GM23338 (cell line): ENCODE measurements around the gene SCN2A. TPM values are rescaled to one million over a fixed set of nuclear protein-coding genes. Genes with fewer than 3 reads are reported as not detected.
"Not testable (repeated sequence)": the region's sequence is repeated elsewhere in the genome, so short reads cannot be mapped to it uniquely, and the experiment has no call there.

Experiments used
- ATAC-seq: fragments of 200-7000 bp; cut with Tn5 transposase; 3 replicates; pipeline ENCODE4 v1.9.1; 2020
- DNase-seq: peaks from one replicate; pipeline ENCODE4 v3.0.0-alpha.2; 2015; ENCODE audit warnings: low spot score
- H2AFZ ChIP-seq: fragments of 200-600 bp; sonication (generic); 2 replicates; pipeline ENCODE4 v1.8.0; 2016; ENCODE audit warnings: antibody characterized with exemption, mild to moderate bottlenecking, moderate library complexity
- H3F3A ChIP-seq: fragments of 200-600 bp; sonication (generic); replicated peaks from 2 replicates; pipeline ENCODE4 v1.8.0; 2017; ENCODE audit warnings: antibody characterized with exemption, mixed run types, low read depth
- H3K27ac ChIP-seq: fragments of 200-600 bp; sonication (generic); 2 replicates; pipeline ENCODE4 v1.6.1; 2016; ENCODE audit warnings: low read depth
- H3K27me3 ChIP-seq: fragments of 200-600 bp; sonication (generic); 2 replicates; pipeline ENCODE4 v1.8.0; 2016; ENCODE audit warnings: mild to moderate bottlenecking, mixed run types, moderate library complexity; ENCODE audit not compliant: insufficient read depth
- H3K36me3 ChIP-seq: fragments of 200-600 bp; sonication (generic); 2 replicates; pipeline ENCODE4 v1.8.0; 2016; ENCODE audit warnings: mild to moderate bottlenecking; ENCODE audit not compliant: insufficient read depth
- H3K4me1 ChIP-seq: fragments of 200-600 bp; sonication (generic); 2 replicates; pipeline ENCODE4 v1.8.0; 2016; ENCODE audit warnings: mild to moderate bottlenecking, moderate library complexity; ENCODE audit not compliant: insufficient read depth
- H3K4me2 ChIP-seq: fragments of 200-600 bp; sonication (generic); 2 replicates; pipeline ENCODE4 v1.7.1; 2017; ENCODE audit warnings: mixed run types
- H3K4me3 ChIP-seq: fragments of 200-600 bp; sonication (generic); 2 replicates; pipeline ENCODE4 v1.6.1; 2016; ENCODE audit warnings: mixed run types
- H3K79me2 ChIP-seq: fragments of 200-600 bp; sonication (generic); replicated peaks from 2 replicates; pipeline ENCODE4 v1.8.0; 2017; ENCODE audit warnings: mild to moderate bottlenecking; ENCODE audit not compliant: insufficient read depth
- H3K9me2 ChIP-seq: fragments of 200-600 bp; sonication (generic); 2 replicates; pipeline ENCODE4 v1.8.0; 2017; ENCODE audit not compliant: insufficient read depth
- H4K20me1 ChIP-seq: fragments of 200-600 bp; sonication (generic); replicated peaks from 2 replicates; pipeline ENCODE4 v1.8.0; 2017; ENCODE audit warnings: mild to moderate bottlenecking; ENCODE audit not compliant: insufficient read depth
- H3K27ac Mint-ChIP-seq: 2 replicates; pipeline ENCODE4 v1.8.0; 2020; ENCODE audit warnings: inconsistent platforms, mild to moderate bottlenecking, moderate library complexity, mixed read lengths
- H3K27me3 Mint-ChIP-seq: 3 replicates; pipeline ENCODE4 v1.8.0; 2022; ENCODE audit warnings: low read depth, mild to moderate bottlenecking, moderate library complexity, mixed read lengths, inconsistent platforms; ENCODE audit not compliant: insufficient read depth, poor library complexity
- H3K36me3 Mint-ChIP-seq: 3 replicates; pipeline ENCODE4 v1.8.0; 2021; ENCODE audit warnings: low read depth, mild to moderate bottlenecking, inconsistent platforms, moderate library complexity, mixed read lengths
- H3K4me1 Mint-ChIP-seq: 3 replicates; pipeline ENCODE4 v1.8.0; 2020; ENCODE audit warnings: mild to moderate bottlenecking, inconsistent platforms, mixed read lengths
- H3K4me3 Mint-ChIP-seq: 3 replicates; pipeline ENCODE4 v1.8.0; 2021; ENCODE audit warnings: moderate library complexity, mild to moderate bottlenecking, inconsistent platforms, mixed read lengths
- H3K9me3 Mint-ChIP-seq: 3 replicates; pipeline ENCODE4 v1.8.0; 2020; ENCODE audit warnings: moderate library complexity, mild to moderate bottlenecking, inconsistent platforms, mixed read lengths
- CREB1 ChIP-seq: fragments of 250-450 bp; sonication (Bioruptor Pico); IDR thresholded peaks from 2 replicates; pipeline ENCODE4 v1.5.0; 2020; ENCODE audit warnings: low read depth, mild to moderate bottlenecking, moderate library complexity
- CTCF ChIP-seq, 2 experiments: fragments of 200-600 bp in 1 of 2; sonication (generic) in 1 of 2; conservative IDR thresholded peaks; 2 replicates each; pipeline versions ENCODE4 v1.5.1 to v1.6.1; 2016 to 2017; ENCODE audit warnings: antibody characterized with exemption in 2 of 2, low read depth in 2 of 2, mild to moderate bottlenecking in 2 of 2, moderate library complexity in 1 of 2
- ETS1 ChIP-seq: IDR thresholded peaks from 2 replicates; pipeline ENCODE4 v1.6.1; 2016; ENCODE audit warnings: antibody characterized with exemption
- EZH2 ChIP-seq: fragments of 200-600 bp; sonication (generic); IDR thresholded peaks from one replicate; pipeline ENCODE4 v1.8.0; 2017; ENCODE audit warnings: antibody characterized with exemption, mild to moderate bottlenecking, low read depth; ENCODE audit not compliant: unreplicated experiment
- EZH2phosphoT487 ChIP-seq: fragments of 200-600 bp; sonication (generic); IDR thresholded peaks from one replicate; pipeline ENCODE4 v1.8.1; 2018; ENCODE audit warnings: antibody characterized with exemption; ENCODE audit not compliant: unreplicated experiment
- NANOG ChIP-seq: IDR thresholded peaks from 2 replicates; pipeline ENCODE4 v1.6.1; 2016; ENCODE audit warnings: antibody characterized with exemption, borderline replicate concordance
- REST ChIP-seq: IDR thresholded peaks from one replicate; pipeline ENCODE4 v1.6.1; 2018; ENCODE audit warnings: antibody characterized with exemption; ENCODE audit not compliant: unreplicated experiment
- STAT1 ChIP-seq: IDR thresholded peaks from one replicate; pipeline ENCODE4 v1.6.1; 2016; ENCODE audit warnings: antibody characterized with exemption; ENCODE audit not compliant: unreplicated experiment
- ZNF114 ChIP-seq: fragments of 250-450 bp; sonication (Bioruptor Pico); IDR thresholded peaks from 2 replicates; pipeline ENCODE4 v1.5.0; 2020; ENCODE audit warnings: mild to moderate bottlenecking, moderate library complexity
- ZNF462 ChIP-seq: fragments of 250-450 bp; sonication (Bioruptor Pico); IDR thresholded peaks from 2 replicates; pipeline ENCODE4 v1.5.0; 2020; ENCODE audit warnings: mild to moderate bottlenecking, moderate library complexity
- polyA plus RNA-seq: library from polyadenylated mRNA; unstranded; fragments of >200 nt; fragmentation: Nextera tagmentation; extraction: Ambion mirVana; gene quantifications from 2 replicates; pipeline ENCODE4 v1.2.1, GENCODE V29; 2016
- total RNA-seq: library from RNA; depleted of rRNA; stranded (reverse); fragments of >200 nt; shearing (Covaris generic); gene quantifications from 2 replicates; pipeline ENCODE4 v1.2.3, GENCODE V29; 2014

Gene SCN2A
- total and polyA plus RNA-seq, 2 experiments from 2014 or later = 0.45 to 0.52 TPM

- H2AFZ ChIP-seq, ATAC-seq, H3K4me3 Mint-ChIP-seq, H3K27ac ChIP-seq, H3K27ac Mint-ChIP-seq, DNase-seq, H3K27me3 Mint-ChIP-seq, H3F3A ChIP-seq, H3K9me2 ChIP-seq, H3K79me2 ChIP-seq, H3K4me1 Mint-ChIP-seq, H3K36me3 ChIP-seq, H3K36me3 Mint-ChIP-seq, H3K4me3 ChIP-seq, H3K27me3 ChIP-seq, H3K4me2 ChIP-seq, H3K9me3 Mint-ChIP-seq, H4K20me1 ChIP-seq, H3K4me1 ChIP-seq: not testable (repeated sequence)
These were observed 21.1 kb downstream of the SCN2A start for GRCh38 chr2:165260347-165260746.

GRCh38 chr2:165268754-165269153 lies 29.5 kb downstream of the SCN2A start:
- no peaks in the 10 kb centered on the region for H3K36me3 Mint-ChIP-seq
- H3K27me3 ChIP-seq = no peaks in the 10 kb centered on the region
- H3K9me3 Mint-ChIP-seq = no peaks in the 10 kb centered on the region
- H3K36me3 ChIP-seq = no peaks in the 10 kb centered on the region
- H3K79me2 ChIP-seq = no peaks in the 10 kb centered on the region
- no peaks in the 10 kb centered on the region for H3K4me1 Mint-ChIP-seq
- no peaks in the 10 kb centered on the region for H3F3A ChIP-seq
- ATAC-seq (no peak), DNase-seq (no peak)
- H2AFZ ChIP-seq = no peak overlapping the region
- H3K27ac Mint-ChIP-seq = peak overlapping the region; percentile 1; the same call in 1 of the 2 replicates
- peaks cover 3% of the 10 kb centered on the region for H3K27me3 Mint-ChIP-seq
- H3K4me3 Mint-ChIP-seq = no peak overlapping the region
- no peaks in the 10 kb centered on the region for H3K4me1 ChIP-seq
- no peak overlapping the region for H3K27ac ChIP-seq
- no peak overlapping the region for H3K4me2 ChIP-seq
- no peak overlapping the region for H3K4me3 ChIP-seq
- H3K9me2 ChIP-seq = no peaks in the 10 kb centered on the region
- H4K20me1 ChIP-seq = no peaks in the 10 kb centered on the region
- TF ChIP-seq STAT1 (no peak), REST (no peak), ETS1 (no peak), EZH2phosphoT487 (no peak), ZNF114 (CRISPR knock-in tag) (no peak), EZH2 (no peak), CREB1 (CRISPR knock-in tag) (no peak), ZNF462 (CRISPR knock-in tag) (no peak), NANOG (no peak), CTCF (conservative IDR thresholded peaks at IDR 0.05; ENCODE audit: low read depth in 2 of 2) (no peak)
